ENCODE data around the gene ITFG1. TPM values are rescaled to one million over a fixed set of nuclear protein-coding genes. Genes with fewer than 3 reads are reported as not detected.

Gene ITFG1
- total and polyA plus RNA-seq, 11 donors, result 13.0 to 102 (median 70.1) TPM

DNA sequence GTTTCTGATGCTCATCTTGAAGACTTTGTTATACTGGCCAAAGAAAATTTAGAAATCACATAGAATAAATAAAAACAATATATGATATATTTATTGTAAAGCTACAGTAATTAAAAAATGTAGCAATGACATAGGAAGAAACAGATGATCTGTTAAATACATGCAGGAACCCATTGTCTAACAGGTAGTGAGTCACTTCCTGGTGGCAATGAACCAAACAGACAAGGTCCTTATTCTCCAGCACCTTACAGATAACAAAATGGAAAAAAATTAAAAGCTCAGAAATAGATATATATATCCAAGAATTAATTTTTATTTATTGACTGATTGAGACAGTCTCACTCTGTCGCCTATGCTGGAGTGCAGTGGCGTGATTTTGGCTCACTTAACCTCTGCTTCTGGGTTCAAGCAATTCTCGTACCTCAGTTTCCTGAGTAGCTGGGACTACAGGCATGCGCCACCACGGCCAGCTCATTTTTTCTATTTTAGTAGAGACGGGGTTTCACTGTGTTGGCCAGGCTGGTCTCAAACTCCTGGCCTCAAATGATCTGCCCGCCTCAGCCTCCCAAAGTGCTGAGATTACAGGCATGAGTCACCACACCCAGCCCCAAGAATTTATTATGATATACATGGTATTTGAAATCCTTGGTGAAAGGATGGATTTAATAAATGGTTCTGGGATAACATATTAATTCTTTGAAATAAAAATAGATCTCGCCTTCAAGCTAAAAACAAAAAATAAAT, 324.6 kb downstream of the ITFG1 start:
- Histone ChIP-seq H3K4me3 (peak overlapping the region in 1 of 12 donors; percentile 17), H3K9me3 (no peaks in the 10 kb centered on the region), H3K36me3 (no peaks in the 10 kb centered on the region), H3K27ac (peak overlapping the region in 5 of 12 donors; percentile 18 to 51 (median 41)), H3K4me1 (peaks cover 0 to 12% (median 0%) of the 10 kb centered on the region in 12 donors), H3K27me3 (no peaks in the 10 kb centered on the region)
- peak in 1 of 5 donors; percentile 23 for DNase-seq
- TF ChIP-seq, protein P1, sequence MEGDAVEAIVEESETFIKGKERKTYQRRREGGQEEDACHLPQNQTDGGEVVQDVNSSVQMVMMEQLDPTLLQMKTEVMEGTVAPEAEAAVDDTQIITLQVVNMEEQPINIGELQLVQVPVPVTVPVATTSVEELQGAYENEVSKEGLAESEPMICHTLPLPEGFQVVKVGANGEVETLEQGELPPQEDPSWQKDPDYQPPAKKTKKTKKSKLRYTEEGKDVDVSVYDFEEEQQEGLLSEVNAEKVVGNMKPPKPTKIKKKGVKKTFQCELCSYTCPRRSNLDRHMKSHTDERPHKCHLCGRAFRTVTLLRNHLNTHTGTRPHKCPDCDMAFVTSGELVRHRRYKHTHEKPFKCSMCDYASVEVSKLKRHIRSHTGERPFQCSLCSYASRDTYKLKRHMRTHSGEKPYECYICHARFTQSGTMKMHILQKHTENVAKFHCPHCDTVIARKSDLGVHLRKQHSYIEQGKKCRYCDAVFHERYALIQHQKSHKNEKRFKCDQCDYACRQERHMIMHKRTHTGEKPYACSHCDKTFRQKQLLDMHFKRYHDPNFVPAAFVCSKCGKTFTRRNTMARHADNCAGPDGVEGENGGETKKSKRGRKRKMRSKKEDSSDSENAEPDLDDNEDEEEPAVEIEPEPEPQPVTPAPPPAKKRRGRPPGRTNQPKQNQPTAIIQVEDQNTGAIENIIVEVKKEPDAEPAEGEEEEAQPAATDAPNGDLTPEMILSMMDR (IDR thresholded peaks at IDR 0.05), result no peak
- TF ChIP-seq POLR2A (IDR thresholded peaks at IDR 0.05), result no peak
- whole genome bisulfite sequencing, 4 donors, result 70 to 90% (median 75%) methylated on average over 8 of the region's 8 CpGs
- intact Hi-C loops (cut with DNase I), result loop anchor here in 1 of 10 donors (10.0 kb wide), 1 partner anchor 919 kb away; no protein-coding TSS in a partner anchor
- peak in 1 of 4 donors; percentile 65 for ATAC-seq

DNA sequence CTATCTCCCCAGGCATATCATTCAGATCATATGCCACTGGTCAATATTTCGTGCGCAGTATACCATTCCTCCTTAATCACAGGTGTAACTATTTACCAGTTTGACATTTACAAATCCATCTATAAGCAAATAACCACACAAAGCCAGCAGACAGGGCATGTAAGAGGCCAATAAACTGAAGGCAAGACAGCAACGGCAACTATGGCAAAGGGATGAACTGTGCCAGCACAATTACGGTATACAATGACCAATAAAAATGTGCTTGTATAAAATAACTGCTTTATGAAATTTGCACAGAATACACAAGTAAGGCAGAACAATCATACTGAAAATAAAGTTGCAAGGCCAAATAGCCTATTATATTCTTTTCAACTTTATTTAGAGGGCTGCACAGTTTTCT, 326.3 kb downstream of the ITFG1 start:
- 96 to 98% (median 96%) methylated on average over 4 of the region's 4 CpGs for WGBS, 4 donors
- intact Hi-C loops (cut with DNase I), result loop anchor here in 1 of 10 donors (10.0 kb wide), 1 partner anchor 920 kb away; no protein-coding TSS in a partner anchor
- DNase-seq, result no peak

DNA sequence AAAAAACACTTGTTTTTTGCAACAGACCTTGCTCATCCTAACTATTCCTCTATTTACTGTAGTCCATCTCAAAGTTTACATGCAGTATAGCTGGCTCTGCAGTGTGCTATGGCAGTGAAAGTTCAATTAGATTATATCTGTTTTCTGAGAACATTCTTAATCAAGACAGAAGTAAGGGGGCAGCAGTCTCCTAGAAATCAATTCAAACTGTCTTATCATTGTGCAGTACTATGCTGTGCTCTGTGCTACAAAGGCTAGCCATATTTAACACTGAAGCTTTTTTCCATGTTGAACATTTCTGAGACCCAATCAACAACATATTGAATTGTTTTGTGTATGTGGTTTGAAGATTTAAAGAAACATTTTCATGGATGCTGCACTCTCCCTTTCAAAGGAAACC, 328.6 kb downstream of the ITFG1 start:
- Histone ChIP-seq H3K27ac (no peak overlapping the region), H3K4me3 (no peak overlapping the region), H3K36me3 (no peaks in the 10 kb centered on the region), H3K27me3 (no peaks in the 10 kb centered on the region), H3K9me3 (no peaks in the 10 kb centered on the region), H3K4me1 (peaks cover 0 to 12% (median 0%) of the 10 kb centered on the region in 12 donors)
- TF ChIP-seq, protein P1 (IDR thresholded peaks at IDR 0.05), result peak in 1 of 12 donors; percentile 7
- no peak for TF ChIP-seq POLR2A (IDR thresholded peaks at IDR 0.05)
- no peak for ATAC-seq
- intact Hi-C loops (cut with DNase I), result loop anchor here in 1 of 10 donors (10.0 kb wide), 1 partner anchor 922 kb away; no protein-coding TSS in a partner anchor
- no peak for DNase-seq

More for the DNA sequence above, 326.3 kb downstream of the ITFG1 start:
- no peak overlapping the region for H3K27ac ChIP-seq
- ATAC-seq, result no peak
- H3K9me3 ChIP-seq, result no peaks in the 10 kb centered on the region
- TF ChIP-seq, protein P1 (IDR thresholded peaks at IDR 0.05), result no peak
- TF ChIP-seq POLR2A (IDR thresholded peaks at IDR 0.05), result no peak
- no peak overlapping the region for H3K4me3 ChIP-seq
- H3K27me3 ChIP-seq, result no peaks in the 10 kb centered on the region
- peaks cover 0 to 12% (median 0%) of the 10 kb centered on the region in 12 donors for H3K4me1 ChIP-seq
- H3K36me3 ChIP-seq, result no peaks in the 10 kb centered on the region

DNA sequence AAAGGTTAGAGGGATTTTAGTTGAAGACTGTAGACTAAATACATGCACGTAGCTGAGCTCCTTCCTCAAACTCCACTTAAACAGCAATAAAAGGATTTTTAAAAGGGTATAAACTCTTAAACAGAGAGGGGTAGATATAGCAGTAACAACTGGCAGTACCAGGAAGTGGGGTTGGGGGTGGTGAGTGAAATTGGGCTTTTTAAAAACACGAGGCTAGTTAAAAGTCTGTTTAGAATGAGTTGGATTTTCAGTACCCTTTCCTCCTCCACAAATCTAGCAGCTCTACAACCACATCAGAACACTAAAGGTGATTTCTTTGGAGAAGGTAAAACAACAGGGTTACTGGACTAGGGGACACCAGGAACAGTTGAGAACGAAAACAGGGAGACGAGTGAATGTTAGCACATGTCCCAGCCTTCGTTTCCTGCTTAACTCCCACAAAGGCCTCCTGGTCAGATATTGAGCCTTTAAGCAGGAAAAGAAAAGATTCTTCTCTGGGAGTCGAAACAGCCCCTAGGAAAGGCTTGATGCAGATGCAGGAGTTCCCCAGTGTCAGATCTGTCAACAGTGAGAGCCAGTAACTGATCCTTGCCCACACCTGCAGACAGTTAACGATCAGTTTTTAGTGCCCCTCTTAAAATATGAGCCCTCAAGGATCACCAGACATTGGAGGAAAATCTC, 331.0 kb downstream of the ITFG1 start:
- H3K9me3 ChIP-seq, result no peaks in the 10 kb centered on the region
- DNase-seq (no peak), ATAC-seq (no peak)
- no peaks in the 10 kb centered on the region for H3K27me3 ChIP-seq
- no peaks in the 10 kb centered on the region for H3K36me3 ChIP-seq
- intact Hi-C loops (cut with DNase I), result loop anchor here in 1 of 10 donors (10.0 kb wide), 1 partner anchor 925 kb away; no protein-coding TSS in a partner anchor
- 66 to 71% (median 69%) methylated on average over 7 of the region's 7 CpGs for WGBS, 4 donors
- no peak overlapping the region for H3K27ac ChIP-seq
- no peak for TF ChIP-seq POLR2A (IDR thresholded peaks at IDR 0.05)
- TF ChIP-seq, protein P1 (IDR thresholded peaks at IDR 0.05), result no peak
- peaks cover 0 to 3% (median 0%) of the 10 kb centered on the region in 12 donors for H3K4me1 ChIP-seq
- H3K4me3 ChIP-seq, result no peak overlapping the region

All from heart left ventricle (tissue), 16 donors.